NCI-H2196 (cell line): ENCODE data around the gene PCBP3.
A peak's percentile ranks its signal among the peaks of the same experiment; 100 is the strongest.
"Not testable (repeated sequence)": the region's sequence is repeated elsewhere in the genome, so short reads cannot be mapped to it uniquely, and the experiment has no call there.

Experiments
- DNase-seq: peaks from one replicate; lab custom pipeline; 2025; ENCODE audit not compliant: unreplicated experiment; lab: John Stamatoyannopoulos, UW

PCBP3 gene

GRCh38 chr21:45634511-45635183, 8.9 kb upstream of the PCBP3 start:
- no peak for DNase-seq

GRCh38 chr21:45635271-45636151, 8.0 kb upstream of the PCBP3 start:
- no peak for DNase-seq

- DNase-seq, result no peak
Observed at GRCh38 chr21:45636459-45636858, 7.1 kb upstream of the PCBP3 start.

- no peak for DNase-seq
Observed at GRCh38 chr21:45636951-45637646, 6.4 kb upstream of the PCBP3 start.

DNA sequence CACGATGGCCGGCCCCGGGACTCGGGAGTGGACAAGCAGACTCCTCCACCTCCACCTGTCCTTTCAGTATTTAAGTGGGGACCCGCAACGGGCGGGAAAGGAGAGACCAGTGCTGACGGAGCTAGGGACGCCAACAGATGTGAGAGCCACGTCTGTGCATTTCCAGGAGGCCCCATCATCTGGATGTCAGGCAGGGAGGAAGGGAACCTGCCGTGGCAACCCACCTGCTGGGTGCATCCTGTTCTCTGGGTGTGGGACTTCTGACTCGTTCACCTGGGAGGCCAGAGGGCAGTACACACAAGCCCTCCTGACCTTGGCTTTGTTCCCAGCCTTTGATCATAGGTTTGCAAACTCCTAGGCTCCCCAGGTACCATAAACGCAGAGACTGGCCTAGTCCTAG, 5.6 kb upstream of the PCBP3 start:
- DNase-seq, result no peak

DNA sequence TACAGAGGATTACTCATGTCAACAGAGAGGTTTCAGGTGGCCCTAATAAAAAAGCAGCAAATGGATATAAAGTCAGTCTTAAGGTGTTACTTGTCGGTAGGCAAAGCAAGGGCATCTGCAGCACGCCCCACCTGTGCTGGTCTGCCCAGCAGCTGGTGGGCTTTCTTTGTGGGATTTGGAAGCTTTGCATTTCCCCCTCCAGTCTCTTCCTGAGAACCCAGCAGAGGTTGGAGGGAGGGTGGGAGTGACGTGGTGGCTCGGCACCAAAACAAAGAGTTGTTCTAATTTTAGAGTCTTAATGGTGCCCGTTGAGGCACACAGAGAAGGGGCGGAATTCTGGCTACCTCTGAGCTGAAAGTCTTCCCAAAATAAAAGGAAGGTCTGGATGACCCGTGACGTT, 4.8 kb upstream of the PCBP3 start:
- no peak for DNase-seq

GRCh38 chr21:45639206-45640000, 4.1 kb upstream of the PCBP3 start:
- DNase-seq, result no peak

GRCh38 chr21:45640001-45640887, 3.3 kb upstream of the PCBP3 start:
- DNase-seq, result no peak

- peak; percentile 61 for DNase-seq
Observed at GRCh38 chr21:45640888-45641479, 2.5 kb upstream of the PCBP3 start.

- DNase-seq, result no peak
Observed at GRCh38 chr21:45641480-45642035, 2.0 kb upstream of the PCBP3 start.

DNA sequence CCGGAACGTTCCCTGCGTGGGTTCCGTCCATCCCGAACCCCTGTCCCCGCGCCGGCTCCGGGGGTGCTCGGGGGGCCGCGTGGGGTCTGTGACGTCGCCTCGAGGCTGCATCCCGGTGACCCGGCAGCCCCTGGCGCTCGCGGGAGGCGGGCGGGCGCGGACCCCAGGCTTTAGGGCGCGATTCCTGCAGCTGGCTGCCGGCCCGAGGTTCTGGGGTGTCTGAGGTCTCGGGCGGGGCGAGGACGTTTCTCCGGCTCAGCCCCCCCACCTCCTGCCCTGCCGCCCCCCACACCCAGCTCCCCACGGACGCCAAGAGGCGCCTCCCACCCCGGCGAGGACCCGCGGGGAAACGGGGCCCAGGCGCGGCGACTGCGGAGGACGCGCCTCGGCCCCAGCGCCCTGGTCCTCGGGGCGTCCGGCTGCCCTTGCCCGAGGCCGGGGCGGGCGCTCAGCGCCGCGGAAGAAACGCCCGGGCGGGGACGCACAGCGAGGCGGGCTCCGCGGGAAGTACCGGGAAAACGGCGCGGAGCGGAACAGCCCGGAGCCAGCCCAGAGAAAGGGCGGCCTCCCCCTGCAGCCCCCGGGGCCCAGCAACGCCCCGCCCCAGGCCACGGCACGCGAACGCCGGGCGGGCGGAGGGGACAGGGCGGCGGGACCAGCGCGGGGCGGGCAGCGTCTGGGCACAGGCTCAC, 1.3 kb upstream of the PCBP3 start:
- peak; percentile 54 for DNase-seq

- peak; percentile 45 for DNase-seq
Observed at GRCh38 chr21:45644041-45644906, 749 bp downstream of the PCBP3 start.

DNA sequence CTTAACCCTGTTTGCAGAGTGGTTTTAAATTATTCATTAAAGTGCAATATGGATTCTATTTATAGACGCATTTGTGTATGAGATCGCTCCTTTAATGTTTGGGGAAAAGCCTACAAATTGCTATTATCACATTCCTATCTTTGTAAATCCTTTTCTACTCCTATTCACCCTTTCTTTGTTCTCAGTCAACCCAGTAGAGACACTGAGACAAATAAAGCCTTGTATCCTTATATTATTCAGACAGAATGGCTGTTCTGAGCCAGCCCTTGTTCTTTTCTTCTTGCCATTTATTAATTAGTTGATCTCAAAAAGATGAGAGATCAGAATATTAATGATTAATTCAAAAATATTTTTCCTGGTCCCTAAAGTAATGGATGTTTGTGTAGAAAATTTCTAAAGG, 8.4 kb downstream of the PCBP3 start:
- no peak for DNase-seq

GRCh38 chr21:45655124-45655523, 11.6 kb downstream of the PCBP3 start:
- no peak for DNase-seq

GRCh38 chr21:45656114-45656513, 12.6 kb downstream of the PCBP3 start:
- not testable (repeated sequence) for DNase-seq

DNA sequence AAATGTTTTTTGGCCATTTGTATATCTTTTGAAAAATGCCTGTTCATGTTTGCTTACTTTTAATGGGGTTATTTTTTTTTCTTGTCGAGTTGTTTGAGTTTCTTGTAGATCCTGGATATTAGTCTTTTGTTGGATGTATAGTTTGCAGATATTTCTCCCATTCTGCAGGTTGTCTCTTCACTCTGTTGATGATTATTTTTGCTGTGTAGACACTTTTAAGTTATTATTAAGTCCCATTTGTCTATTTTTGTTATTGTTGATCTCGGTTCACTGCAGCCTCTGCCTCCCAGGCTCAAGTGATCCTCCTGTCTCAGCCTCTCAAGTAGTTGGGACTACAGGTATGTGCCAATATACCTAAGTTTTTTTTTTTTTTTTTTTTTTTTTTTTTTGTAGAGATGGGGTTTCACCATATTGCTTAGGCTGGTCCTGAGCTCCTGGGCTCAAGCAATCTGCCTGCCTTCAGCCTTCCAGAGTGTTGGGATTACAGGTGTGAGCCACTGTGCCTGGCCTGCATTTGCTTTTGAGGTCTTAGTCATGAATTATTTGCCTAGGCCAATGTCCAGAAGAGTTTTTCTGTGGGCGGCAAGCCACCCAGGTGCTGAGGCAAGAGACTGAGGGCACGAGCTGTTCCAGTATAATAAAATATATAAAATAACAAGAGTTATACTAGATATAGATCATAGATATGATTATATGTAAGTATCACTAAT, 18.5 kb downstream of the PCBP3 start:
- DNase-seq, result not testable (repeated sequence)

GRCh38 chr21:45662623-45663245, 19.2 kb downstream of the PCBP3 start:
- not testable (repeated sequence) for DNase-seq
